K562 (cell line): ENCODE results near the gene ARL11. TPM values are rescaled to one million over a fixed set of nuclear protein-coding genes. Genes with fewer than 3 reads are reported as not detected.

ENCODE experiments used
- ATAC-seq: fragments of 200-7000 bp; cut with Tn5 transposase; 3 replicates; pipeline ENCODE4 v1.9.1; 2020; ENCODE audit warnings: moderate library complexity
- BruUV-seq: library from RNA; stranded (reverse); fragments of 400-500 nt; replicated peaks from 2 replicates; lab custom pipeline; 2021; lab: Mats Ljungman, UMichigan
- CTCF ChIA-PET: fragments of 300-600 bp; formaldehyde crosslinking; extraction: SDS; loops from one replicate; lab custom pipeline; 2021; ENCODE audit warnings: low intra/inter-chr PET ratio; lab: Yijun Ruan, JAX
- POLR2A ChIA-PET: fragments of 300-600, 350-650 bp; sonication (Branson Sonifier 250); formaldehyde crosslinking; extraction: SDS; loops from one replicate; lab custom pipeline; 2021; ENCODE audit warnings: antibody characterized with exemption, inconsistent platforms; lab: Yijun Ruan, JAX
- DNase-seq, 4 experiments: peaks; one replicate each; pipeline versions ENCODE4 v3.0.0 to v3.0.0-alpha.2; 2011 to 2018; ENCODE audit warnings: low spot score in 3 of 4, mixed read lengths in 3 of 4; ENCODE audit errors: extremely low read depth in 1 of 4
- FAIRE-seq: peaks from 2 replicates; lab custom pipeline; 2011; peaks lifted over from hg19 to GRCh38; lab: Jason Lieb, UNC
- H2AFZ ChIP-seq: 2 replicates; pipeline ENCODE4 v1.6.0; 2011; ENCODE audit warnings: low read depth, low read length, control low read depth, inconsistent platforms
- H3K27ac ChIP-seq: fragments of 200-600 bp; 3 replicates; pipeline ENCODE4 v1.8.0; 2011; ENCODE audit warnings: low read depth, mild to moderate bottlenecking, control low read depth, inconsistent platforms, low read length, moderate library complexity, mixed read lengths; ENCODE audit errors: extremely low read depth
- H3K27me3 ChIP-seq, 2 experiments: fragments of 300-600 bp in 1 of 2; 2 replicates in 1 of 2; 3 replicates in 1 of 2; pipeline versions ENCODE4 v1.6.0 to v1.8.0; 2011; ENCODE audit warnings: inconsistent platforms in 2 of 2, low read length in 2 of 2, mild to moderate bottlenecking in 1 of 2, mixed read lengths in 1 of 2, moderate library complexity in 1 of 2; ENCODE audit not compliant: control insufficient read depth in 2 of 2, insufficient read depth in 2 of 2
- H3K36me3 ChIP-seq: fragments of 300-600 bp; 3 replicates; pipeline ENCODE4 v1.8.0; 2011; ENCODE audit warnings: mild to moderate bottlenecking, low read length, inconsistent platforms; ENCODE audit not compliant: control insufficient read depth, insufficient read depth
- H3K4me1 ChIP-seq, 2 experiments: fragments of 200-600 bp in 1 of 2; replicated peaks in 1 of 2; 2 replicates in 1 of 2; 3 replicates in 1 of 2; pipeline versions ENCODE4 v1.5.1 to v1.8.0; 2011; ENCODE audit warnings: inconsistent platforms in 2 of 2, low read length in 2 of 2, mild to moderate bottlenecking in 1 of 2, mixed read lengths in 1 of 2, moderate library complexity in 1 of 2; ENCODE audit not compliant: control insufficient read depth in 2 of 2, insufficient read depth in 2 of 2
- H3K4me2 ChIP-seq: 2 replicates; pipeline ENCODE4 v1.6.1; 2011; ENCODE audit warnings: low read length, control low read depth, inconsistent platforms, mixed read lengths; ENCODE audit not compliant: insufficient read depth
- H3K4me3 ChIP-seq: fragments of 200-600 bp; sonication (generic), shearing (Covaris generic); 2 replicates; pipeline ENCODE4 v1.5.1; 2016; ENCODE audit warnings: control low read depth, inconsistent platforms
- H3K79me2 ChIP-seq: fragments of 200-600 bp; 3 replicates; pipeline ENCODE4 v1.8.0; 2011; ENCODE audit warnings: low read length, inconsistent platforms; ENCODE audit not compliant: control insufficient read depth, insufficient read depth
- H3K9ac ChIP-seq, 2 experiments: 2 replicates each; pipeline versions ENCODE4 v1.6.0 to v1.6.1; 2011; ENCODE audit warnings: low read depth in 2 of 2, low read length in 2 of 2, control low read depth in 1 of 2, inconsistent platforms in 1 of 2, mild to moderate bottlenecking in 1 of 2, mixed read lengths in 1 of 2; ENCODE audit not compliant: insufficient read depth in 1 of 2
- H3K9me1 ChIP-seq: one replicate; pipeline ENCODE4 v1.6.0; 2011; ENCODE audit warnings: inconsistent platforms, mild to moderate bottlenecking, low read length, moderate library complexity; ENCODE audit not compliant: control insufficient read depth, insufficient read depth
- H3K9me3 ChIP-seq: replicated peaks from 2 replicates; pipeline ENCODE4 v1.5.1; 2011; ENCODE audit warnings: low read depth, low read length, inconsistent platforms; ENCODE audit not compliant: control insufficient read depth, insufficient read depth
- H4K20me1 ChIP-seq: replicated peaks from 2 replicates; pipeline ENCODE4 v1.6.1; 2011; ENCODE audit warnings: low read length, inconsistent platforms, mixed read lengths; ENCODE audit not compliant: control insufficient read depth, insufficient read depth
- CREB3 ChIP-seq: fragments of 450-650 bp; conservative IDR thresholded peaks from 2 replicates; pipeline ENCODE4 v1.6.1; 2016; ENCODE audit warnings: missing genetic modification characterization, low read depth, mild to moderate bottlenecking, missing compliant biosample characterization, moderate library complexity
- EP300 ChIP-seq: IDR thresholded peaks from 2 replicates; pipeline ENCODE4 v1.6.1; 2012; ENCODE audit warnings: low read length, improper control_type of control experiment
- FOSL1 ChIP-seq: fragments of 200-800 bp; sonication (Bioruptor generic); conservative IDR thresholded peaks from 2 replicates; pipeline ENCODE4 v1.6.1; 2016; ENCODE audit warnings: missing genetic modification characterization, missing compliant biosample characterization
- KDM2B ChIP-seq: fragments of 250-450 bp; sonication (Bioruptor Pico); IDR thresholded peaks from 2 replicates; pipeline ENCODE4 v1.8.0; 2021; ENCODE audit warnings: mild to moderate bottlenecking, moderate library complexity
- LCOR ChIP-seq: sonication (generic); formaldehyde crosslinking; IDR thresholded peaks from 2 replicates; pipeline ENCODE4 v1.8.0; 2022; ENCODE audit warnings: mild to moderate bottlenecking, missing genetic modification reagents
- MCM7 ChIP-seq, 2 experiments: fragments of 450-650 bp; IDR thresholded peaks; 2 replicates each; pipeline ENCODE4 v1.6.1; 2016 to 2018
- MXI1 ChIP-seq: IDR thresholded peaks from 2 replicates; pipeline ENCODE4 v1.6.1; 2011; ENCODE audit warnings: low read depth, mild to moderate bottlenecking, improper control_type of control experiment, low read length
- NRF1 ChIP-seq, 2 experiments: fragments of 450-650 bp; IDR thresholded peaks in 1 of 2; conservative IDR thresholded peaks in 1 of 2; 2 replicates each; pipeline ENCODE4 v1.6.1; 2014; ENCODE audit warnings: mild to moderate bottlenecking in 2 of 2
- POU5F1 ChIP-seq: fragments of 150-350 bp; IDR thresholded peaks from 2 replicates; pipeline ENCODE4 v1.6.1; 2014; ENCODE audit warnings: borderline replicate concordance, low read length, low read depth, mild to moderate bottlenecking; ENCODE audit not compliant: partially characterized antibody
- RFX1 ChIP-seq: fragments of 450-650 bp; IDR thresholded peaks from 2 replicates; pipeline ENCODE4 v1.6.1; 2016; ENCODE audit warnings: mild to moderate bottlenecking, moderate library complexity
- ZNF197 ChIP-seq: fragments of 200-800 bp; sonication (Bioruptor generic); IDR thresholded peaks from 2 replicates; pipeline ENCODE4 v1.6.1; 2016; ENCODE audit warnings: low read depth, missing genetic modification characterization, missing compliant biosample characterization
- ZNF316 ChIP-seq: fragments of 450-650 bp; IDR thresholded peaks from 2 replicates; pipeline ENCODE4 v1.6.1; 2016
- ZNF324 ChIP-seq: fragments of 250-450 bp; sonication (Bioruptor Pico); IDR thresholded peaks from 2 replicates; pipeline ENCODE4 v1.4.0; 2020; ENCODE audit warnings: mild to moderate bottlenecking
- WGBS: fragments of 100-300 bp; shearing (Covaris generic); methylation state at CpG from one replicate; pipeline ENCODE4 v1.1.6; 2016; ENCODE audit warnings: low coverage, mixed read lengths; ENCODE audit not compliant: insufficient coverage; ENCODE audit errors: missing lambda C conversion rate; 5-methylcytosine and 5-hydroxymethylcytosine counted together
- in situ Hi-C: fragments of 300-500 bp; cut with MboI; formaldehyde crosslinking; loops from 4 replicates; pipeline ENCODE4 v1.15.0; 2018; ENCODE audit warnings: inconsistent platforms, mixed read lengths
- intact Hi-C: fragments of 100-400 bp; cut with micrococcal nuclease; formaldehyde crosslinking; loops from 2 replicates; pipeline ENCODE4 v1.14.2; 2022
- polyA plus RNA-seq, 8 experiments: library from polyadenylated mRNA; depleted of rRNA in 4 of 8; stranded (reverse) in 5 of 8; unstranded in 3 of 8; fragments of >200 nt; fragmentation: Nextera tagmentation in 2 of 8; fragmentation: Illumina TruSeq in 1 of 8; extraction: Ambion mirVana in 2 of 8; extraction: Trizol in 1 of 8; gene quantifications; 2 replicates each; pipeline versions ENCODE4 v1.2.1 to v1.2.3, GENCODE V29; 2011 to 2014; ENCODE audit warnings: inconsistent platforms in 1 of 8, missing spikeins in 1 of 8
- total RNA-seq, 7 experiments: library from RNA; depleted of rRNA in 6 of 7; stranded (reverse); fragments of >200 nt in 6 of 7; fragmentation: Illumina TruSeq in 2 of 7; extraction: Trizol in 2 of 7; gene quantifications; 2 replicates each; pipeline versions ENCODE4 v1.2.1 to v1.2.3, GENCODE V29; 2011 to 2021; ENCODE audit warnings: low replicate concordance in 1 of 7
- TF ChIP-seq, protein P1 (sequence below): sonication (generic); formaldehyde crosslinking; IDR thresholded peaks from 2 replicates; pipeline ENCODE4 v1.8.1; 2023; ENCODE audit warnings: mild to moderate bottlenecking, missing genetic modification reagents
- TF ChIP-seq, protein P2 (sequence below): IDR thresholded peaks from 2 replicates; pipeline ENCODE4 v1.6.1; 2011; ENCODE audit warnings: borderline replicate concordance, low read depth, mild to moderate bottlenecking, moderate library complexity, low read length; ENCODE audit not compliant: insufficient read depth, poor library complexity, severe bottlenecking
- TF ChIP-seq, protein P3 (sequence below): fragments of 250-450 bp; sonication (Bioruptor Pico); IDR thresholded peaks from 2 replicates; pipeline ENCODE4 v1.5.0; 2021

ARL11 gene
- total and polyA plus RNA-seq, 9 of the 15 experiments (the other 6 are each of a cell fraction or from before 2014, with no cell fraction given) = 0.18 to 0.87 (median 0.45) TPM

GRCh38 chr13:49664606-49665005, 36.3 kb downstream of the ARL11 start (continued):
- TF ChIP-seq, protein P1, sequence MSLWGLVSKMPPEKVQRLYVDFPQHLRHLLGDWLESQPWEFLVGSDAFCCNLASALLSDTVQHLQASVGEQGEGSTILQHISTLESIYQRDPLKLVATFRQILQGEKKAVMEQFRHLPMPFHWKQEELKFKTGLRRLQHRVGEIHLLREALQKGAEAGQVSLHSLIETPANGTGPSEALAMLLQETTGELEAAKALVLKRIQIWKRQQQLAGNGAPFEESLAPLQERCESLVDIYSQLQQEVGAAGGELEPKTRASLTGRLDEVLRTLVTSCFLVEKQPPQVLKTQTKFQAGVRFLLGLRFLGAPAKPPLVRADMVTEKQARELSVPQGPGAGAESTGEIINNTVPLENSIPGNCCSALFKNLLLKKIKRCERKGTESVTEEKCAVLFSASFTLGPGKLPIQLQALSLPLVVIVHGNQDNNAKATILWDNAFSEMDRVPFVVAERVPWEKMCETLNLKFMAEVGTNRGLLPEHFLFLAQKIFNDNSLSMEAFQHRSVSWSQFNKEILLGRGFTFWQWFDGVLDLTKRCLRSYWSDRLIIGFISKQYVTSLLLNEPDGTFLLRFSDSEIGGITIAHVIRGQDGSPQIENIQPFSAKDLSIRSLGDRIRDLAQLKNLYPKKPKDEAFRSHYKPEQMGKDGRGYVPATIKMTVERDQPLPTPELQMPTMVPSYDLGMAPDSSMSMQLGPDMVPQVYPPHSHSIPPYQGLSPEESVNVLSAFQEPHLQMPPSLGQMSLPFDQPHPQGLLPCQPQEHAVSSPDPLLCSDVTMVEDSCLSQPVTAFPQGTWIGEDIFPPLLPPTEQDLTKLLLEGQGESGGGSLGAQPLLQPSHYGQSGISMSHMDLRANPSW (CRISPR knock-in tag) = no peak
- TF ChIP-seq, protein P2, sequence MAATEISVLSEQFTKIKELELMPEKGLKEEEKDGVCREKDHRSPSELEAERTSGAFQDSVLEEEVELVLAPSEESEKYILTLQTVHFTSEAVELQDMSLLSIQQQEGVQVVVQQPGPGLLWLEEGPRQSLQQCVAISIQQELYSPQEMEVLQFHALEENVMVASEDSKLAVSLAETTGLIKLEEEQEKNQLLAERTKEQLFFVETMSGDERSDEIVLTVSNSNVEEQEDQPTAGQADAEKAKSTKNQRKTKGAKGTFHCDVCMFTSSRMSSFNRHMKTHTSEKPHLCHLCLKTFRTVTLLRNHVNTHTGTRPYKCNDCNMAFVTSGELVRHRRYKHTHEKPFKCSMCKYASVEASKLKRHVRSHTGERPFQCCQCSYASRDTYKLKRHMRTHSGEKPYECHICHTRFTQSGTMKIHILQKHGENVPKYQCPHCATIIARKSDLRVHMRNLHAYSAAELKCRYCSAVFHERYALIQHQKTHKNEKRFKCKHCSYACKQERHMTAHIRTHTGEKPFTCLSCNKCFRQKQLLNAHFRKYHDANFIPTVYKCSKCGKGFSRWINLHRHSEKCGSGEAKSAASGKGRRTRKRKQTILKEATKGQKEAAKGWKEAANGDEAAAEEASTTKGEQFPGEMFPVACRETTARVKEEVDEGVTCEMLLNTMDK = no peak
- TF ChIP-seq ZNF197 (no peak), MXI1 (no peak)
- TF ChIP-seq, all 486 proteins: peak for 0

DNA sequence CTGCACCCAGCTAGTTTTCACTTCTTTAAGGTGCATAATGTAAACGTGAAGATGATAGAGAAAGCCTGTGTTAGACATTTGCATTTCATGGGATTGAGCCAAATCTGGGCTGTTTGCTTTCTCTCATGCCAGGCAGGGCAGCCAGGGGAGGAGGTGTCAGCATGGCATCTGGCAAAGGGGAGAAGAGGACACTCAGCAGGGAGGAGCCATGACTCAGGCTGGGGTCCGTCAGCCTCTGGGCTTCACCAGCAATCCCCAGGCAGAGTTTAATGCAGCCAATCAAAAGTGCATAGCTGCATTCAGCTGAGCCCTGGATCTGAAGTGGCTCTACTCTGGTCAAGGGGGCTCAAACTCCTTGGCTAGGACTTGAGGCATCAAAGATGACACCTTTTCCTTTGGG, 39.5 kb downstream of the ARL11 start:
- Histone ChIP-seq H3K4me2 (no peak overlapping the region), H3K27me3 (no peaks in the 10 kb centered on the region), H3K9me1 (no peaks in the 10 kb centered on the region), H3K79me2 (no peaks in the 10 kb centered on the region; the same call in 2 of the 3 replicates), H3K9me3 (no peaks in the 10 kb centered on the region), H3K9ac (no peak overlapping the region), H3K36me3 (peaks cover 21% of the 10 kb centered on the region; the same call in 2 of the 3 replicates), H4K20me1 (no peaks in the 10 kb centered on the region), H2AFZ (no peak overlapping the region), H3K4me1 (no peaks in the 10 kb centered on the region), H3K27ac (no peak overlapping the region), H3K4me3 (no peak overlapping the region)
- WGBS = 93% methylated on average over 2 of the region's 2 CpGs
- BruUV-seq = no TSS peak
- POLR2A ChIA-PET = no interaction called here
- intact Hi-C loops = no loop called here
- FAIRE-seq (no peak), ATAC-seq (no peak), DNase-seq (no peak)
- CTCF ChIA-PET = no interaction called here
- in situ Hi-C loops = loop anchor here (25.0 kb wide), 1 partner anchor 1395 kb away; no protein-coding TSS in a partner anchor
- TF ChIP-seq RFX1 = no peak
- TF ChIP-seq MCM7 (IDR thresholded peaks at IDR 0.05) = no peak
- no peak for TF ChIP-seq NRF1 (conservative IDR thresholded peaks at IDR 0.05 in 1 of 2, IDR thresholded peaks at IDR 0.05 in 1 of 2)
- no peak for TF ChIP-seq FOSL1 (tag)
- TF ChIP-seq CREB3 (tag) = no peak
- no peak for TF ChIP-seq ZNF324
- TF ChIP-seq, protein P3, sequence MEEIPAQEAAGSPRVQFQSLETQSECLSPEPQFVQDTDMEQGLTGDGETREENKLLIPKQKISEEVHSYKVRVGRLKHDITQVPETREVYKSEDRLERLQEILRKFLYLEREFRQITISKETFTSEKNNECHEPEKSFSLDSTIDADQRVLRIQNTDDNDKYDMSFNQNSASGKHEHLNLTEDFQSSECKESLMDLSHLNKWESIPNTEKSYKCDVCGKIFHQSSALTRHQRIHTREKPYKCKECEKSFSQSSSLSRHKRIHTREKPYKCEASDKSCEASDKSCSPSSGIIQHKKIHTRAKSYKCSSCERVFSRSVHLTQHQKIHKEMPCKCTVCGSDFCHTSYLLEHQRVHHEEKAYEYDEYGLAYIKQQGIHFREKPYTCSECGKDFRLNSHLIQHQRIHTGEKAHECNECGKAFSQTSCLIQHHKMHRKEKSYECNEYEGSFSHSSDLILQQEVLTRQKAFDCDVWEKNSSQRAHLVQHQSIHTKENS = no peak
- TF ChIP-seq KDM2B (CRISPR knock-in tag) = no peak
- TF ChIP-seq POU5F1 = no peak
- no peak for TF ChIP-seq LCOR (CRISPR knock-in tag)
- no peak for TF ChIP-seq ZNF316
- no peak for TF ChIP-seq EP300
